OCI-LY1 (cell line): Measurements from ENCODE around the gene DRC7.

Experiments
- CTCF ChIP-seq: fragments of 200-600 bp; sonication (generic), shearing (Covaris generic); IDR thresholded peaks from 2 replicates; pipeline ENCODE4 v1.5.1; 2017; ENCODE audit warnings: mild to moderate bottlenecking, antibody characterized with exemption, low read length, moderate library complexity, mixed read lengths
- EZH2 ChIP-seq: fragments of 200-600 bp; sonication (generic), shearing (Covaris generic); IDR thresholded peaks from 2 replicates; pipeline ENCODE4 v1.8.0; 2017; ENCODE audit warnings: borderline replicate concordance, mixed run types, mild to moderate bottlenecking, antibody characterized with exemption, low read length, moderate library complexity, mixed read lengths

- TF ChIP-seq CTCF, result no peak
- no peak for TF ChIP-seq EZH2
Observed at GRCh38 chr16:57693550-57693949, 1.1 kb upstream of the DRC7 start.
